K562 (cell line): ENCODE measurements around the gene MARK3. TPM values are rescaled to one million over a fixed set of nuclear protein-coding genes. Genes with fewer than 3 reads are reported as not detected.
A peak's percentile ranks its signal among the peaks of the same experiment; 100 is the strongest.

Experiments used
- ATAC-seq: fragments of 200-7000 bp; cut with Tn5 transposase; 3 replicates; pipeline ENCODE4 v1.9.1; 2020; ENCODE audit warnings: moderate library complexity
- BruUV-seq: library from RNA; stranded (reverse); fragments of 400-500 nt; replicated peaks from 2 replicates; lab custom pipeline; 2021; lab: Mats Ljungman, UMichigan
- CTCF ChIA-PET: fragments of 300-600 bp; formaldehyde crosslinking; extraction: SDS; loops from one replicate; lab custom pipeline; 2021; ENCODE audit warnings: low intra/inter-chr PET ratio; lab: Yijun Ruan, JAX
- POLR2A ChIA-PET: fragments of 300-600, 350-650 bp; sonication (Branson Sonifier 250); formaldehyde crosslinking; extraction: SDS; loops from one replicate; lab custom pipeline; 2021; ENCODE audit warnings: antibody characterized with exemption, inconsistent platforms; lab: Yijun Ruan, JAX
- DNase-seq, 4 experiments: peaks; one replicate each; pipeline versions ENCODE4 v3.0.0 to v3.0.0-alpha.2; 2011 to 2018; ENCODE audit warnings: low spot score in 3 of 4, mixed read lengths in 3 of 4; ENCODE audit errors: extremely low read depth in 1 of 4
- FAIRE-seq: peaks from 2 replicates; lab custom pipeline; 2011; peaks lifted over from hg19 to GRCh38; lab: Jason Lieb, UNC
- H2AFZ ChIP-seq: 2 replicates; pipeline ENCODE4 v1.6.0; 2011; ENCODE audit warnings: low read depth, low read length, control low read depth, inconsistent platforms
- H3K27ac ChIP-seq: fragments of 200-600 bp; 3 replicates; pipeline ENCODE4 v1.8.0; 2011; ENCODE audit warnings: low read depth, mild to moderate bottlenecking, control low read depth, inconsistent platforms, low read length, moderate library complexity, mixed read lengths; ENCODE audit errors: extremely low read depth
- H3K27me3 ChIP-seq, 2 experiments: fragments of 300-600 bp in 1 of 2; 2 replicates in 1 of 2; 3 replicates in 1 of 2; pipeline versions ENCODE4 v1.6.0 to v1.8.0; 2011; ENCODE audit warnings: inconsistent platforms in 2 of 2, low read length in 2 of 2, mild to moderate bottlenecking in 1 of 2, mixed read lengths in 1 of 2, moderate library complexity in 1 of 2; ENCODE audit not compliant: control insufficient read depth in 2 of 2, insufficient read depth in 2 of 2
- H3K36me3 ChIP-seq: fragments of 300-600 bp; 3 replicates; pipeline ENCODE4 v1.8.0; 2011; ENCODE audit warnings: mild to moderate bottlenecking, low read length, inconsistent platforms; ENCODE audit not compliant: control insufficient read depth, insufficient read depth
- H3K4me1 ChIP-seq, 2 experiments: fragments of 200-600 bp in 1 of 2; replicated peaks in 1 of 2; 2 replicates in 1 of 2; 3 replicates in 1 of 2; pipeline versions ENCODE4 v1.5.1 to v1.8.0; 2011; ENCODE audit warnings: inconsistent platforms in 2 of 2, low read length in 2 of 2, mild to moderate bottlenecking in 1 of 2, mixed read lengths in 1 of 2, moderate library complexity in 1 of 2; ENCODE audit not compliant: control insufficient read depth in 2 of 2, insufficient read depth in 2 of 2
- H3K4me2 ChIP-seq: 2 replicates; pipeline ENCODE4 v1.6.1; 2011; ENCODE audit warnings: low read length, control low read depth, inconsistent platforms, mixed read lengths; ENCODE audit not compliant: insufficient read depth
- H3K4me3 ChIP-seq: fragments of 200-600 bp; sonication (generic), shearing (Covaris generic); 2 replicates; pipeline ENCODE4 v1.5.1; 2016; ENCODE audit warnings: control low read depth, inconsistent platforms
- H3K79me2 ChIP-seq: fragments of 200-600 bp; 3 replicates; pipeline ENCODE4 v1.8.0; 2011; ENCODE audit warnings: low read length, inconsistent platforms; ENCODE audit not compliant: control insufficient read depth, insufficient read depth
- H3K9ac ChIP-seq, 2 experiments: 2 replicates each; pipeline versions ENCODE4 v1.6.0 to v1.6.1; 2011; ENCODE audit warnings: low read depth in 2 of 2, low read length in 2 of 2, control low read depth in 1 of 2, inconsistent platforms in 1 of 2, mild to moderate bottlenecking in 1 of 2, mixed read lengths in 1 of 2; ENCODE audit not compliant: insufficient read depth in 1 of 2
- H3K9me1 ChIP-seq: one replicate; pipeline ENCODE4 v1.6.0; 2011; ENCODE audit warnings: inconsistent platforms, mild to moderate bottlenecking, low read length, moderate library complexity; ENCODE audit not compliant: control insufficient read depth, insufficient read depth
- H3K9me3 ChIP-seq: replicated peaks from 2 replicates; pipeline ENCODE4 v1.5.1; 2011; ENCODE audit warnings: low read depth, low read length, inconsistent platforms; ENCODE audit not compliant: control insufficient read depth, insufficient read depth
- H4K20me1 ChIP-seq: replicated peaks from 2 replicates; pipeline ENCODE4 v1.6.1; 2011; ENCODE audit warnings: low read length, inconsistent platforms, mixed read lengths; ENCODE audit not compliant: control insufficient read depth, insufficient read depth
- POLR2G ChIP-seq: fragments of 200-400 bp; formaldehyde crosslinking; IDR thresholded peaks from 2 replicates; pipeline ENCODE4 v1.6.1; 2017; ENCODE audit warnings: low read depth, mild to moderate bottlenecking, antibody characterized with exemption, low read length, moderate library complexity
- RBFOX2 ChIP-seq: fragments of 200-400 bp; formaldehyde crosslinking; IDR thresholded peaks from 2 replicates; pipeline ENCODE4 v1.6.1; 2017; ENCODE audit warnings: low read depth, mild to moderate bottlenecking, low read length, moderate library complexity
- RBM39 ChIP-seq: fragments of 200-400 bp; formaldehyde crosslinking; optimal IDR thresholded peaks from 2 replicates; pipeline ENCODE3; 2018; ENCODE audit warnings: low read depth, low read length
- WGBS: fragments of 100-300 bp; shearing (Covaris generic); methylation state at CpG from one replicate; pipeline ENCODE4 v1.1.6; 2016; ENCODE audit warnings: low coverage, mixed read lengths; ENCODE audit not compliant: insufficient coverage; ENCODE audit errors: missing lambda C conversion rate; 5-methylcytosine and 5-hydroxymethylcytosine counted together
- in situ Hi-C: fragments of 300-500 bp; cut with MboI; formaldehyde crosslinking; loops from 4 replicates; pipeline ENCODE4 v1.15.0; 2018; ENCODE audit warnings: inconsistent platforms, mixed read lengths
- intact Hi-C: fragments of 100-400 bp; cut with micrococcal nuclease; formaldehyde crosslinking; loops from 2 replicates; pipeline ENCODE4 v1.14.2; 2022
- polyA plus RNA-seq, 8 experiments: library from polyadenylated mRNA; depleted of rRNA in 4 of 8; stranded (reverse) in 5 of 8; unstranded in 3 of 8; fragments of >200 nt; fragmentation: Nextera tagmentation in 2 of 8; fragmentation: Illumina TruSeq in 1 of 8; extraction: Ambion mirVana in 2 of 8; extraction: Trizol in 1 of 8; gene quantifications; 2 replicates each; pipeline versions ENCODE4 v1.2.1 to v1.2.3, GENCODE V29; 2011 to 2014; ENCODE audit warnings: inconsistent platforms in 1 of 8, missing spikeins in 1 of 8
- total RNA-seq, 7 experiments: library from RNA; depleted of rRNA in 6 of 7; stranded (reverse); fragments of >200 nt in 6 of 7; fragmentation: Illumina TruSeq in 2 of 7; extraction: Trizol in 2 of 7; gene quantifications; 2 replicates each; pipeline versions ENCODE4 v1.2.1 to v1.2.3, GENCODE V29; 2011 to 2021; ENCODE audit warnings: low replicate concordance in 1 of 7

MARK3 gene
- total and polyA plus RNA-seq, 9 of the 15 experiments (the other 6 are each of a cell fraction or from before 2014, with no cell fraction given) = 10.1 to 68.7 (median 56.3) TPM

DNA sequence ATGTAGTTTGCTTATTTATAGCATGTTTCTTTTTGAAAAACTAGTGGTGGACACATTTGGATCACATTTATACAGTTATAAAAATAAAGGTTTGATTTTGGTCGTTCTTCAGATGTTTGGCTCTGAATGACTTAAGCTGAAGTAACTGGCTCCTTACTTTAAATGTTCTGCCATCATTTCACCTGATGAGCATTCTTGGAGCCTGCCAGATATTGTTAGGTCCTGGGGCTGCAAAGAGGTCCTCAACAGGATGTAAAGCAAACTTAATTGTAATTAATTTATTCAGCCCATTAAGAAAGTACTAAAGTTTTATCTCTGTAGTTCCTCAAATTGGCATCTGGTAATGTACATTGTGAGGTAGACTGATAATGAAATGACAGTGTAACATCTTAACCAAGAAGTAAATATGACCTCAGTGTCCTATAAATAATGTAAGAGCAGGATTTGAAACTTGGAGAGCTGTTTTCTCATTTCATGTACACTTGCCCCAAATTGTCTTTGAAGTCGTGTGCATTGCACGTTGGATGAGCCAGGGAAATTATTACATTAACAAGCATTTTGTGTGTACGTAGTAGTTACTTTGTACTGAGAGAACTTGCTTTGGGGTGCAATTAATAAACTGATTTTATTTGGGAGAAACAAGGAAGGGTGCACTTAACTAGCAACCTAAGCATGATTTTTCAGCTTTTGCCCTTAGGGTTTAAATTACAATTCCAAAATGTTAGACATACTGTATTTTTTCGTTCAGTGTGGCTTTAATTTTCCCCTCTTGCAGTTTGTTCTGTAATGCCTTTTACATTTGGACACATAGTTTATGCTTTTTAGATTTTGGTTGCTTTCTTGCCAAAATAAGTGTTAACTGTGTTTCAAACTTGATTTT, 43.7 kb upstream of the MARK3 start:
- H3K9me3 ChIP-seq = no peaks in the 10 kb centered on the region
- WGBS = 72% methylated on average over 5 of the region's 5 CpGs
- H3K4me2 ChIP-seq = no peak overlapping the region
- peaks cover 30% of the 10 kb centered on the region for H3K79me2 ChIP-seq
- 0 out of 2 replicates have a peak, but pooled peaks have one; percentile 4 for TF ChIP-seq RBFOX2
- TF ChIP-seq RBM39 = no peak
- 0 out of 2 replicates have a peak, but pooled peaks have one; percentile 12 for TF ChIP-seq POLR2G
- peaks cover 0 to 2% of the 10 kb centered on the region in 2 experiments; a peak in 2 of 5 replicates for H3K4me1 ChIP-seq
- DNase-seq (no peak), FAIRE-seq (no peak), ATAC-seq (no peak)
- peaks cover 85% of the 10 kb centered on the region for H3K36me3 ChIP-seq
- H3K27me3 ChIP-seq = no peaks in the 10 kb centered on the region
- intact Hi-C loops = loop anchor here (2.0 kb wide), 1 partner anchor 49 kb away; no protein-coding TSS in a partner anchor
- peaks cover 4% of the 10 kb centered on the region for H4K20me1 ChIP-seq
- H3K4me3 ChIP-seq = no peak overlapping the region
- no TSS peak for BruUV-seq
- CTCF ChIA-PET = no interaction called here
- H2AFZ ChIP-seq = no peak overlapping the region
- in situ Hi-C loops = no loop called here
- POLR2A ChIA-PET = interaction anchor here (1.8 to 9.2 kb wide), 4 partner anchors 14 to 58 kb away, joined by 5 to 98 read pairs (median 6); no protein-coding TSS in a partner anchor
- peak overlapping the region; percentile 16; the same call in 1 of the 3 replicates for H3K27ac ChIP-seq
- no peaks in the 10 kb centered on the region for H3K9me1 ChIP-seq
- no peak overlapping the region for H3K9ac ChIP-seq
